ENCODE results near the gene PMEPA1.

- TF ChIP-seq POLR2AphosphoS5 (IDR thresholded peaks at IDR 0.05; ENCODE audit: borderline replicate concordance, low read depth, low read length) (no peak), EZH2 (IDR thresholded peaks at IDR 0.05) (no peak), FOXP2 (optimal IDR thresholded peaks at IDR 0.05; ENCODE audit: control extremely low read depth, extremely low read length, insufficient read depth) (no peak)
Measured at GRCh38 chr20:57660181-57660921, 49.5 kb downstream of the PMEPA1 start.
